ENCODE results near the gene IMMP2L.

The IMMP2L gene

GRCh38 chr7:110854651-110855050, 707.6 kb downstream of the IMMP2L start:
- no peak for TF ChIP-seq EZH2phosphoT487 (conservative IDR thresholded peaks at IDR 0.05; ENCODE audit: low read length)
- TF ChIP-seq CTCF (IDR thresholded peaks at IDR 0.05; ENCODE audit: insufficient read depth, low read length, poor library complexity, severe bottlenecking) = no peak
- Histone ChIP-seq H4K20me1 (ENCODE audit: low read depth, low read length) (no peaks in the 10 kb centered on the region), H3K27ac (ENCODE audit: low read depth, low read length) (no peak overlapping the region), H3F3A (ENCODE audit: insufficient read depth) (no peaks in the 10 kb centered on the region), H3K27me3 (ENCODE audit: low read length) (no peaks in the 10 kb centered on the region), H3K79me2 (ENCODE audit: insufficient read depth, low read length) (no peaks in the 10 kb centered on the region), H3K4me3 (ENCODE audit: insufficient read depth, low read length, poor library complexity, severe bottlenecking) (no peak overlapping the region), H3K9ac (ENCODE audit: low read length) (no peak overlapping the region), H3K4me2 (ENCODE audit: low read depth, low read length, poor library complexity, severe bottlenecking) (no peak overlapping the region), H3K9me2 (replicated peaks; ENCODE audit: insufficient read depth, low read length) (no peaks in the 10 kb centered on the region), H2AFZ (ENCODE audit: low read depth, low read length, severe bottlenecking) (no peak overlapping the region), H3K9me3 (ENCODE audit: insufficient read depth, low read length) (no peaks in the 10 kb centered on the region), H3K36me3 (ENCODE audit: low read length) (no peaks in the 10 kb centered on the region)

GRCh38 chr7:110854166-110854565, 708.1 kb downstream of the IMMP2L start:
- H3K4me2 ChIP-seq (ENCODE audit: low read depth, low read length, poor library complexity, severe bottlenecking) = no peak overlapping the region
- H3K9ac ChIP-seq (ENCODE audit: low read length) = no peak overlapping the region
- H3K9me2 ChIP-seq (replicated peaks; ENCODE audit: insufficient read depth, low read length) = no peaks in the 10 kb centered on the region
- H3K36me3 ChIP-seq (ENCODE audit: low read length) = no peaks in the 10 kb centered on the region
- no peaks in the 10 kb centered on the region for H3K79me2 ChIP-seq (ENCODE audit: insufficient read depth, low read length)
- H4K20me1 ChIP-seq (ENCODE audit: low read depth, low read length) = no peaks in the 10 kb centered on the region
- no peaks in the 10 kb centered on the region for H3K9me3 ChIP-seq (ENCODE audit: insufficient read depth, low read length)
- H3F3A ChIP-seq (ENCODE audit: insufficient read depth) = no peaks in the 10 kb centered on the region
- H2AFZ ChIP-seq (ENCODE audit: low read depth, low read length, severe bottlenecking) = no peak overlapping the region
- no peak overlapping the region for H3K27ac ChIP-seq (ENCODE audit: low read depth, low read length)
- H3K27me3 ChIP-seq (ENCODE audit: low read length) = no peaks in the 10 kb centered on the region
- no peak overlapping the region for H3K4me3 ChIP-seq (ENCODE audit: insufficient read depth, low read length, poor library complexity, severe bottlenecking)
- TF ChIP-seq CTCF (IDR thresholded peaks at IDR 0.05; ENCODE audit: insufficient read depth, low read length, poor library complexity, severe bottlenecking) (no peak), EZH2phosphoT487 (conservative IDR thresholded peaks at IDR 0.05; ENCODE audit: low read length) (no peak)

GRCh38 chr7:110853263-110853662, 709.0 kb downstream of the IMMP2L start:
- Histone ChIP-seq H3K27ac (ENCODE audit: low read depth, low read length) (no peak overlapping the region), H3F3A (ENCODE audit: insufficient read depth) (no peaks in the 10 kb centered on the region), H4K20me1 (ENCODE audit: low read depth, low read length) (no peaks in the 10 kb centered on the region), H3K79me2 (ENCODE audit: insufficient read depth, low read length) (no peaks in the 10 kb centered on the region), H3K36me3 (ENCODE audit: low read length) (no peaks in the 10 kb centered on the region), H3K9me3 (ENCODE audit: insufficient read depth, low read length) (no peaks in the 10 kb centered on the region), H3K9ac (ENCODE audit: low read length) (no peak overlapping the region), H3K27me3 (ENCODE audit: low read length) (no peaks in the 10 kb centered on the region), H3K9me2 (replicated peaks; ENCODE audit: insufficient read depth, low read length) (no peaks in the 10 kb centered on the region), H2AFZ (ENCODE audit: low read depth, low read length, severe bottlenecking) (no peak overlapping the region), H3K4me3 (ENCODE audit: insufficient read depth, low read length, poor library complexity, severe bottlenecking) (no peak overlapping the region), H3K4me2 (ENCODE audit: low read depth, low read length, poor library complexity, severe bottlenecking) (no peak overlapping the region)
- TF ChIP-seq EZH2phosphoT487 (conservative IDR thresholded peaks at IDR 0.05; ENCODE audit: low read length) = no peak
- TF ChIP-seq CTCF (IDR thresholded peaks at IDR 0.05; ENCODE audit: insufficient read depth, low read length, poor library complexity, severe bottlenecking) = no peak

Measured in SU-DHL-6 (cell line).